SU-DHL-6 (cell line): ENCODE measurements around the gene IGF2R.

Experiments used
- H2AFZ ChIP-seq: fragments of 200-600 bp; sonication (generic); 2 replicates; pipeline ENCODE4 v1.6.1; 2014; ENCODE audit warnings: low read depth, mild to moderate bottlenecking, moderate library complexity, mixed read lengths, antibody characterized with exemption, low read length; ENCODE audit not compliant: severe bottlenecking
- H3F3A ChIP-seq: fragments of 200-600 bp; shearing (Covaris generic); 2 replicates; pipeline ENCODE4 v1.6.0; 2016; ENCODE audit warnings: antibody characterized with exemption, mild to moderate bottlenecking; ENCODE audit not compliant: insufficient read depth
- H3K27ac ChIP-seq: fragments of 200-600 bp; sonication (generic); 2 replicates; pipeline ENCODE4 v1.5.1; 2016; ENCODE audit warnings: low read depth, mild to moderate bottlenecking, low read length, moderate library complexity, mixed read lengths
- H3K27me3 ChIP-seq: fragments of 200-600 bp; sonication (generic), shearing (Covaris generic); 2 replicates; pipeline ENCODE4 v1.6.0; 2014; ENCODE audit warnings: mild to moderate bottlenecking, low read length
- H3K36me3 ChIP-seq: fragments of 200-600 bp; sonication (generic); 2 replicates; pipeline ENCODE4 v1.6.1; 2014; ENCODE audit warnings: mild to moderate bottlenecking, low read length, mixed read lengths
- H3K4me2 ChIP-seq: fragments of 300-600, 200-600 bp; shearing (Covaris generic), sonication (generic); 2 replicates; pipeline ENCODE4 v1.6.0; 2014; ENCODE audit warnings: low read length, low read depth, mild to moderate bottlenecking; ENCODE audit not compliant: poor library complexity, severe bottlenecking
- H3K4me3 ChIP-seq: fragments of 200-600 bp; sonication (generic); 2 replicates; pipeline ENCODE4 v1.5.1; 2014; ENCODE audit warnings: antibody characterized with exemption, low read length, mild to moderate bottlenecking, mixed read lengths; ENCODE audit not compliant: insufficient read depth, poor library complexity, severe bottlenecking
- H3K79me2 ChIP-seq: fragments of 200-600 bp; sonication (generic); 2 replicates; pipeline ENCODE4 v1.6.1; 2014; ENCODE audit warnings: mild to moderate bottlenecking, low read length, moderate library complexity; ENCODE audit not compliant: insufficient read depth
- H3K9ac ChIP-seq: fragments of 200-600 bp; sonication (generic); 2 replicates; pipeline ENCODE4 v1.7.0; 2014; ENCODE audit warnings: mild to moderate bottlenecking, low read length
- H3K9me2 ChIP-seq: fragments of 200-600 bp; sonication (generic); replicated peaks from 2 replicates; pipeline ENCODE4 v1.6.1; 2014; ENCODE audit warnings: low read length; ENCODE audit not compliant: insufficient read depth
- H3K9me3 ChIP-seq: fragments of 200-600 bp; sonication (generic); 2 replicates; pipeline ENCODE4 v1.6.1; 2014; ENCODE audit warnings: low read length, mixed read lengths; ENCODE audit not compliant: insufficient read depth
- H4K20me1 ChIP-seq: fragments of 200-600 bp; sonication (generic); 2 replicates; pipeline ENCODE4 v1.6.1; 2014; ENCODE audit warnings: low read depth, mild to moderate bottlenecking, antibody characterized with exemption, low read length, moderate library complexity, mixed read lengths
- CTCF ChIP-seq: fragments of 200-600 bp; sonication (generic); IDR thresholded peaks from one replicate; pipeline ENCODE4 v1.5.1; 2017; ENCODE audit warnings: antibody characterized with exemption, mild to moderate bottlenecking, low read length, moderate library complexity; ENCODE audit not compliant: insufficient read depth, poor library complexity, severe bottlenecking
- EZH2phosphoT487 ChIP-seq: fragments of 200-600 bp; sonication (generic), shearing (Covaris generic); conservative IDR thresholded peaks from 2 replicates; pipeline ENCODE4 v1.6.1; 2018; ENCODE audit warnings: mild to moderate bottlenecking, antibody characterized with exemption, low read length, moderate library complexity, mixed read lengths

The IGF2R gene

GRCh38 chr6:160129881-160130615 is 161.2 kb downstream of the IGF2R start:
- Histone ChIP-seq H3K4me2 (no peak overlapping the region), H3K79me2 (no peaks in the 10 kb centered on the region), H3K36me3 (no peaks in the 10 kb centered on the region), H3K27ac (no peak overlapping the region), H3K9me2 (no peaks in the 10 kb centered on the region), H3K9ac (no peak overlapping the region), H3K9me3 (no peaks in the 10 kb centered on the region), H2AFZ (no peak overlapping the region), H3K4me3 (no peak overlapping the region), H3F3A (no peaks in the 10 kb centered on the region), H3K27me3 (no peaks in the 10 kb centered on the region), H4K20me1 (no peaks in the 10 kb centered on the region)
- no peak for TF ChIP-seq CTCF
- TF ChIP-seq EZH2phosphoT487, result no peak

GRCh38 chr6:160130729-160131484 is 162.0 kb downstream of the IGF2R start:
- Histone ChIP-seq H3K27ac (no peak overlapping the region), H3K9me3 (no peaks in the 10 kb centered on the region), H3K4me3 (no peak overlapping the region), H3K9ac (no peak overlapping the region), H3K36me3 (no peaks in the 10 kb centered on the region), H3K79me2 (no peaks in the 10 kb centered on the region), H3K4me2 (no peak overlapping the region), H4K20me1 (no peaks in the 10 kb centered on the region), H3F3A (no peaks in the 10 kb centered on the region), H3K27me3 (no peaks in the 10 kb centered on the region), H2AFZ (no peak overlapping the region), H3K9me2 (no peaks in the 10 kb centered on the region)
- TF ChIP-seq CTCF, result no peak

GRCh38 chr6:160131636-160132296 is 162.9 kb downstream of the IGF2R start:
- H3K27ac ChIP-seq, result no peak overlapping the region

More at GRCh38 chr6:160131636-160132296, 162.9 kb downstream of the IGF2R start:
- no peak overlapping the region for H2AFZ ChIP-seq
- H3K9me2 ChIP-seq, result no peaks in the 10 kb centered on the region
- no peak overlapping the region for H3K4me3 ChIP-seq
- H4K20me1 ChIP-seq, result no peaks in the 10 kb centered on the region
- no peaks in the 10 kb centered on the region for H3K36me3 ChIP-seq
- no peaks in the 10 kb centered on the region for H3K79me2 ChIP-seq
- H3K9me3 ChIP-seq, result no peaks in the 10 kb centered on the region
- no peaks in the 10 kb centered on the region for H3K27me3 ChIP-seq
- H3F3A ChIP-seq, result no peaks in the 10 kb centered on the region
- H3K4me2 ChIP-seq, result no peak overlapping the region
- TF ChIP-seq CTCF, result no peak
- TF ChIP-seq EZH2phosphoT487, result no peak
- no peak overlapping the region for H3K9ac ChIP-seq
